ES-I3 (cell line): ENCODE data around the gene MMRN2.
"Not testable (repeated sequence)": the region's sequence is repeated elsewhere in the genome, so short reads cannot be mapped to it uniquely, and the experiment has no call there.

Experiments
- H3K36me3 ChIP-seq: 2 replicates; pipeline ENCODE4 v1.6.1; 2013; ENCODE audit warnings: mild to moderate bottlenecking, low read length, control low read depth, moderate library complexity; ENCODE audit not compliant: insufficient read depth
- H3K4me1 ChIP-seq: 2 replicates; pipeline ENCODE4 v1.6.1; 2013; ENCODE audit warnings: mild to moderate bottlenecking, control low read depth, low read length; ENCODE audit not compliant: insufficient read depth
- H3K9ac ChIP-seq: 2 replicates; pipeline ENCODE4 v1.6.1; 2013; ENCODE audit warnings: low read depth, mild to moderate bottlenecking, low read length, moderate library complexity
- H3K9me3 ChIP-seq: 2 replicates; pipeline ENCODE4 v1.6.1; 2013; ENCODE audit warnings: mild to moderate bottlenecking, low read length, moderate library complexity; ENCODE audit not compliant: control insufficient read depth, insufficient read depth

MMRN2 gene

GRCh38 chr10:86944031-86944419 is 13.4 kb downstream of the MMRN2 start:
- H3K4me1 ChIP-seq = peaks cover 7% of the 10 kb centered on the region; the same call in 1 of the 2 replicates
- H3K9ac ChIP-seq = no peak overlapping the region
- H3K9me3 ChIP-seq = no peaks in the 10 kb centered on the region
- H3K36me3 ChIP-seq = no peaks in the 10 kb centered on the region

GRCh38 chr10:86943316-86944030 is 13.9 kb downstream of the MMRN2 start:
- Histone ChIP-seq H3K36me3 (no peaks in the 10 kb centered on the region), H3K9ac (no peak overlapping the region), H3K4me1 (peaks cover 7% of the 10 kb centered on the region; the same call in 1 of the 2 replicates), H3K9me3 (no peaks in the 10 kb centered on the region)

GRCh38 chr10:86942441-86943315 is 14.7 kb downstream of the MMRN2 start:
- H3K9me3 ChIP-seq = no peaks in the 10 kb centered on the region
- no peak overlapping the region for H3K9ac ChIP-seq
- H3K4me1 ChIP-seq = peaks cover 7% of the 10 kb centered on the region; the same call in 1 of the 2 replicates
- no peaks in the 10 kb centered on the region for H3K36me3 ChIP-seq

- Histone ChIP-seq H3K9ac (no peak overlapping the region), H3K9me3 (no peaks in the 10 kb centered on the region), H3K36me3 (no peaks in the 10 kb centered on the region), H3K4me1 (peaks cover 5% of the 10 kb centered on the region; the same call in 1 of the 2 replicates)
Observed at GRCh38 chr10:86941991-86942421, 15.4 kb downstream of the MMRN2 start.

- no peak overlapping the region for H3K9ac ChIP-seq
- H3K36me3 ChIP-seq = no peaks in the 10 kb centered on the region
- no peaks in the 10 kb centered on the region for H3K9me3 ChIP-seq
- peaks cover 4% of the 10 kb centered on the region; the same call in 1 of the 2 replicates for H3K4me1 ChIP-seq
Observed at GRCh38 chr10:86941426-86941825, 16.0 kb downstream of the MMRN2 start.

GRCh38 chr10:86940677-86941076 is 16.7 kb downstream of the MMRN2 start:
- Histone ChIP-seq H3K9ac (no peak overlapping the region), H3K4me1 (peaks cover under 1% of the 10 kb centered on the region; the same call in 1 of the 2 replicates), H3K36me3 (no peaks in the 10 kb centered on the region), H3K9me3 (no peaks in the 10 kb centered on the region)

- H3K4me1 ChIP-seq, H3K9me3 ChIP-seq, H3K36me3 ChIP-seq, H3K9ac ChIP-seq: not testable (repeated sequence)
Observed at GRCh38 chr10:86940076-86940475, 17.3 kb downstream of the MMRN2 start.

GRCh38 chr10:86938260-86938659 is 19.2 kb downstream of the MMRN2 start:
- Histone ChIP-seq H3K4me1 (no peaks in the 10 kb centered on the region; the same call in 1 of the 2 replicates), H3K9ac (no peak overlapping the region)

GRCh38 chr10:86937502-86938154 is 19.8 kb downstream of the MMRN2 start:
- Histone ChIP-seq H3K9ac (no peak overlapping the region), H3K36me3 (no peaks in the 10 kb centered on the region), H3K9me3 (no peaks in the 10 kb centered on the region)

More at GRCh38 chr10:86938260-86938659, 19.2 kb downstream of the MMRN2 start:
- Histone ChIP-seq H3K36me3 (no peaks in the 10 kb centered on the region), H3K9me3 (no peaks in the 10 kb centered on the region)

GRCh38 chr10:86936661-86937501 is 20.5 kb downstream of the MMRN2 start:
- H3K9ac ChIP-seq = no peak overlapping the region
- no peaks in the 10 kb centered on the region; the same call in 1 of the 2 replicates for H3K4me1 ChIP-seq
- no peaks in the 10 kb centered on the region for H3K36me3 ChIP-seq
- no peaks in the 10 kb centered on the region for H3K9me3 ChIP-seq

More at GRCh38 chr10:86937502-86938154, 19.8 kb downstream of the MMRN2 start:
- H3K4me1 ChIP-seq = no peaks in the 10 kb centered on the region; the same call in 1 of the 2 replicates

- not testable (repeated sequence) for H3K9ac ChIP-seq, H3K9me3 ChIP-seq, H3K36me3 ChIP-seq, H3K4me1 ChIP-seq
Observed at GRCh38 chr10:86934162-86934711, 23.2 kb downstream of the MMRN2 start.

GRCh38 chr10:86932674-86933073 is 24.7 kb downstream of the MMRN2 start:
- no peak overlapping the region for H3K9ac ChIP-seq
- no peaks in the 10 kb centered on the region for H3K9me3 ChIP-seq
- peaks cover 12% of the 10 kb centered on the region for H3K36me3 ChIP-seq
- no peaks in the 10 kb centered on the region; the same call in 1 of the 2 replicates for H3K4me1 ChIP-seq

- Histone ChIP-seq H3K36me3 (peaks cover 12% of the 10 kb centered on the region), H3K4me1 (no peaks in the 10 kb centered on the region; the same call in 1 of the 2 replicates), H3K9ac (no peak overlapping the region), H3K9me3 (no peaks in the 10 kb centered on the region)
Observed at GRCh38 chr10:86931872-86932271, 25.5 kb downstream of the MMRN2 start.
